Choroid plexus epithelial cell (primary cell): ENCODE measurements around the gene PRKCE.

ENCODE experiments used
- DNase-seq: peaks from one replicate; pipeline ENCODE4 v3.0.0-alpha.2; 2010; ENCODE audit warnings: low read depth
- H3K4me3 ChIP-seq: 2 replicates; pipeline ENCODE4 v1.5.1; 2011; ENCODE audit warnings: low read depth, mild to moderate bottlenecking, control low read depth, low read length, moderate library complexity
- CTCF ChIP-seq: conservative IDR thresholded peaks from 2 replicates; pipeline ENCODE4 v1.5.1; 2011; ENCODE audit warnings: low read depth, mild to moderate bottlenecking, control low read depth, inconsistent platforms, low read length, moderate library complexity

The PRKCE gene

GRCh38 chr2:45664635-45665261, 13.3 kb downstream of the PRKCE start:
- TF ChIP-seq CTCF: no peak
- H3K4me3 ChIP-seq: no peak overlapping the region
- no peak for DNase-seq

DNA sequence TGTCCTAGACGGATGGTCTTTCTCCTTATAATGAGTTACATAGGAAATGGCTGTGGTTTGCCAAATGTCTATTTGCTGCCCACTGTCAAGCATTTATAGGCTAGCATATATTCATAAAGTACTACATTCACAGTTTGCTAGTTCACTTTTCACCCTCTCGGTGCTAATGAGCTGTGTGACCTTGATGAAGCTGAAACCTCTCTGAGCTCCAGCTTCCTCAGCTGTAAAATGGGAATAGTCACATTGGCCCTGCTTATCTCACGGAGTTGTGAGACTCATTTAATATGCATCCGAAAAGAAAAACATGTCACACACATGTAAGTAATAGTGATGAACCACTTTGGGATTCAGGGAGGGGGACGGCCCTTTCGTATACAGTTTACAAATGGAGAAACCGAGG, 17.0 kb downstream of the PRKCE start:
- H3K4me3 ChIP-seq: no peak overlapping the region
- no peak for DNase-seq
- no peak for TF ChIP-seq CTCF

DNA sequence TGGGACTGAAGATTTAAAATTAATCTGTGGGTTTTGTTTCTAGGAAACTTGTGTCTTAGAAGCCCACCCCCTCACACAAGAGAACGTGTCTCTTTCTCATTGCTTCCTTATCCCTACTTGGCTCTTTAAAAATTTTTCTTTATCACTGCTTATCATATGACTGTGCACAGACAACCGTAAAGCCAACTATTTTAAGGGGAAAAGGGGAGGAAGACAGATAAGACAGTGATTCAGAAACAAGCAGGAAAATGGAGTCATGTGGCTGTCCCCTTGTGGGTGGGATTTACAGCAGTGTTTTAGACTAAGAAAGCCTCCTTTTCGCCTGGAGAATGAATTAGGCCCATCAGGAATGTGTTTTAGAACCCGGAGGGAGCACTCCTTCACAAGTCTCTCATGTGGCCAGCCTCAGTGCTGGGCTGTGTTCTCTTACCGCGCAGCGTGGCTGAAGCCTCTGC, 17.6 kb downstream of the PRKCE start:
- DNase-seq: peak; percentile 41
- H3K4me3 ChIP-seq: no peak overlapping the region
- no peak for TF ChIP-seq CTCF

- no peak overlapping the region for H3K4me3 ChIP-seq
- DNase-seq: no peak
- no peak for TF ChIP-seq CTCF
These were observed 19.2 kb downstream of the PRKCE start for GRCh38 chr2:45670646-45671045.

GRCh38 chr2:45672138-45672537, 20.7 kb downstream of the PRKCE start:
- no peak for TF ChIP-seq CTCF
- H3K4me3 ChIP-seq: no peak overlapping the region
- DNase-seq: no peak

- no peak for TF ChIP-seq CTCF
- DNase-seq: no peak
- no peak overlapping the region for H3K4me3 ChIP-seq
These were observed 22.8 kb downstream of the PRKCE start for GRCh38 chr2:45674035-45674816.
